HG03039 (cell line): ENCODE results near the gene FRYL.

Source experiments
- ATAC-seq: cut with Tn5 transposase; IDR thresholded peaks from one replicate; pipeline ENCODE4 v1.9.1; 2021; ENCODE audit warnings: mild to moderate bottlenecking, moderate library complexity; ENCODE audit not compliant: unreplicated experiment

The FRYL gene

GRCh38 chr4:48633657-48634056, 146.4 kb downstream of the FRYL start:
- ATAC-seq = no peak

GRCh38 chr4:48629458-48629857, 150.6 kb downstream of the FRYL start:
- no peak for ATAC-seq

- ATAC-seq = no peak
Measured at GRCh38 chr4:48623182-48623780, 156.8 kb downstream of the FRYL start.

- no peak for ATAC-seq
Measured at GRCh38 chr4:48620831-48621230, 159.2 kb downstream of the FRYL start.

- ATAC-seq = no peak
Measured at GRCh38 chr4:48620093-48620492, 160.0 kb downstream of the FRYL start.

- ATAC-seq = no peak
Measured at GRCh38 chr4:48604527-48604926, 175.6 kb downstream of the FRYL start.

- ATAC-seq = no peak
Measured at GRCh38 chr4:48604041-48604440, 176.0 kb downstream of the FRYL start.

- ATAC-seq = no peak
Measured at GRCh38 chr4:48603366-48604003, 176.6 kb downstream of the FRYL start.

- no peak for ATAC-seq
Measured at GRCh38 chr4:48602763-48603162, 177.3 kb downstream of the FRYL start.

GRCh38 chr4:48602222-48602621, 177.9 kb downstream of the FRYL start:
- ATAC-seq = no peak

- no peak for ATAC-seq
Measured at GRCh38 chr4:48596336-48596735, 183.7 kb downstream of the FRYL start.

- no peak for ATAC-seq
Measured at GRCh38 chr4:48594180-48594579, 185.9 kb downstream of the FRYL start.

GRCh38 chr4:48591372-48591771, 188.7 kb downstream of the FRYL start:
- no peak for ATAC-seq

- ATAC-seq = no peak
Measured at GRCh38 chr4:48590884-48591283, 189.2 kb downstream of the FRYL start.

GRCh38 chr4:48589098-48589445, 191.0 kb downstream of the FRYL start:
- no peak for ATAC-seq

GRCh38 chr4:48588230-48589097, 191.6 kb downstream of the FRYL start:
- ATAC-seq = no peak

GRCh38 chr4:48585401-48585800, 194.7 kb downstream of the FRYL start:
- ATAC-seq = no peak

- ATAC-seq = peak; percentile 64
Measured at GRCh38 chr4:48578132-48578968, 201.7 kb downstream of the FRYL start.

GRCh38 chr4:48575964-48576363, 204.1 kb downstream of the FRYL start:
- ATAC-seq = no peak

GRCh38 chr4:48571471-48571870, 208.6 kb downstream of the FRYL start:
- ATAC-seq = no peak

- ATAC-seq = no peak
Measured at GRCh38 chr4:48570646-48571220, 209.3 kb downstream of the FRYL start.
